ENCODE measurements around the gene CC2D1A.
A peak's percentile ranks its signal among the peaks of the same experiment; 100 is the strongest.

CC2D1A gene

DNA sequence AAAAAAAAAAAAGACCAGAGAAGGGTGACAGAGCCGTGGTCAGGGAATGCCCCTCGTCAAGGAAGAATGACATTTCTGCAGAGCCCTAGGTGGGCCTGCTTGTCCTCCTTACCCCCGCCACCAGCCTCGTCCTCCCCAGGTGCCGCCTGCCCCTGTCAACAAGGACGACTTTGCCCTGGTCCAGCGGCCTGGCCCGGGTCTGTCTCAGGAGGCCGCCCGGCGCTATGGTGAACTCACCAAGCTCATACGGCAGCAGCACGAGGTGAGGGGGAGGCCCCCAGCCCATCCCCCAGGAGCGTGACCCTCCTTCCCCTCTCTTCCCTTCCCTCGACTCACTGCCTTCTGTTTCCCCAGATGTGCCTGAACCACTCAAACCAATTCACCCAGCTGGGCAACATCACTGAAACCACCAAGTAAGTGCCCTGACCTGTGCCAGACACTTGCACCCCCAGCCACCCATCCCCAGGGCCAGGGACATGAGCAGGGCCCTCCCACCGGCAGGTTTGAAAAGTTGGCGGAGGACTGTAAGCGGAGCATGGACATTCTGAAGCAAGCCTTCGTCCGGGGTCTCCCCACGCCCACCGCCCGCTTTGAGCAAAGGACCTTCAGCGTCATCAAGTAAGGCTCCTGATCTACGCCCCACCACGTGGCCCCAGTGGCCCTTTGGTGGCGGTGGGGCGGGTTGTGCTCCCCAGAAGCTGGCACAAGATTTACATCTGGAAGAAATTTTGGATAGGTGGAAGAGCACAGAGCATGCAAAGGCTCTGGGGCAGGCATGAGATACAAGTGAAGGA, 17.4 kb downstream of the CC2D1A start:
- Histone ChIP-seq H3K27me3 (ENCODE audit: insufficient read depth, poor library complexity, severe bottlenecking) (no peaks in the 10 kb centered on the region), H3K4me3 (replicated peaks; ENCODE audit: insufficient read depth, low read length) (no peak overlapping the region), H3K27ac (replicated peaks) (no peak overlapping the region)
- no peak for DNase-seq (ENCODE audit: low read depth in 1 of 2, low spot score in 1 of 2)
- TF ChIP-seq, protein P1, sequence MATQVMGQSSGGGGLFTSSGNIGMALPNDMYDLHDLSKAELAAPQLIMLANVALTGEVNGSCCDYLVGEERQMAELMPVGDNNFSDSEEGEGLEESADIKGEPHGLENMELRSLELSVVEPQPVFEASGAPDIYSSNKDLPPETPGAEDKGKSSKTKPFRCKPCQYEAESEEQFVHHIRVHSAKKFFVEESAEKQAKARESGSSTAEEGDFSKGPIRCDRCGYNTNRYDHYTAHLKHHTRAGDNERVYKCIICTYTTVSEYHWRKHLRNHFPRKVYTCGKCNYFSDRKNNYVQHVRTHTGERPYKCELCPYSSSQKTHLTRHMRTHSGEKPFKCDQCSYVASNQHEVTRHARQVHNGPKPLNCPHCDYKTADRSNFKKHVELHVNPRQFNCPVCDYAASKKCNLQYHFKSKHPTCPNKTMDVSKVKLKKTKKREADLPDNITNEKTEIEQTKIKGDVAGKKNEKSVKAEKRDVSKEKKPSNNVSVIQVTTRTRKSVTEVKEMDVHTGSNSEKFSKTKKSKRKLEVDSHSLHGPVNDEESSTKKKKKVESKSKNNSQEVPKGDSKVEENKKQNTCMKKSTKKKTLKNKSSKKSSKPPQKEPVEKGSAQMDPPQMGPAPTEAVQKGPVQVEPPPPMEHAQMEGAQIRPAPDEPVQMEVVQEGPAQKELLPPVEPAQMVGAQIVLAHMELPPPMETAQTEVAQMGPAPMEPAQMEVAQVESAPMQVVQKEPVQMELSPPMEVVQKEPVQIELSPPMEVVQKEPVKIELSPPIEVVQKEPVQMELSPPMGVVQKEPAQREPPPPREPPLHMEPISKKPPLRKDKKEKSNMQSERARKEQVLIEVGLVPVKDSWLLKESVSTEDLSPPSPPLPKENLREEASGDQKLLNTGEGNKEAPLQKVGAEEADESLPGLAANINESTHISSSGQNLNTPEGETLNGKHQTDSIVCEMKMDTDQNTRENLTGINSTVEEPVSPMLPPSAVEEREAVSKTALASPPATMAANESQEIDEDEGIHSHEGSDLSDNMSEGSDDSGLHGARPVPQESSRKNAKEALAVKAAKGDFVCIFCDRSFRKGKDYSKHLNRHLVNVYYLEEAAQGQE (IDR thresholded peaks at IDR 0.05; ENCODE audit: insufficient replicate concordance, low read depth): no peak
- TF ChIP-seq, protein P2, sequence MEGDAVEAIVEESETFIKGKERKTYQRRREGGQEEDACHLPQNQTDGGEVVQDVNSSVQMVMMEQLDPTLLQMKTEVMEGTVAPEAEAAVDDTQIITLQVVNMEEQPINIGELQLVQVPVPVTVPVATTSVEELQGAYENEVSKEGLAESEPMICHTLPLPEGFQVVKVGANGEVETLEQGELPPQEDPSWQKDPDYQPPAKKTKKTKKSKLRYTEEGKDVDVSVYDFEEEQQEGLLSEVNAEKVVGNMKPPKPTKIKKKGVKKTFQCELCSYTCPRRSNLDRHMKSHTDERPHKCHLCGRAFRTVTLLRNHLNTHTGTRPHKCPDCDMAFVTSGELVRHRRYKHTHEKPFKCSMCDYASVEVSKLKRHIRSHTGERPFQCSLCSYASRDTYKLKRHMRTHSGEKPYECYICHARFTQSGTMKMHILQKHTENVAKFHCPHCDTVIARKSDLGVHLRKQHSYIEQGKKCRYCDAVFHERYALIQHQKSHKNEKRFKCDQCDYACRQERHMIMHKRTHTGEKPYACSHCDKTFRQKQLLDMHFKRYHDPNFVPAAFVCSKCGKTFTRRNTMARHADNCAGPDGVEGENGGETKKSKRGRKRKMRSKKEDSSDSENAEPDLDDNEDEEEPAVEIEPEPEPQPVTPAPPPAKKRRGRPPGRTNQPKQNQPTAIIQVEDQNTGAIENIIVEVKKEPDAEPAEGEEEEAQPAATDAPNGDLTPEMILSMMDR (IDR thresholded peaks at IDR 0.05; ENCODE audit: insufficient read depth, low read length): no peak
- TF ChIP-seq SPI1 (IDR thresholded peaks at IDR 0.05; ENCODE audit: borderline replicate concordance, low read depth) (no peak), POLR2AphosphoS5 (IDR thresholded peaks at IDR 0.05; ENCODE audit: low read depth) (no peak), GABPA (IDR thresholded peaks at IDR 0.05; ENCODE audit: low read depth) (no peak)

DNA sequence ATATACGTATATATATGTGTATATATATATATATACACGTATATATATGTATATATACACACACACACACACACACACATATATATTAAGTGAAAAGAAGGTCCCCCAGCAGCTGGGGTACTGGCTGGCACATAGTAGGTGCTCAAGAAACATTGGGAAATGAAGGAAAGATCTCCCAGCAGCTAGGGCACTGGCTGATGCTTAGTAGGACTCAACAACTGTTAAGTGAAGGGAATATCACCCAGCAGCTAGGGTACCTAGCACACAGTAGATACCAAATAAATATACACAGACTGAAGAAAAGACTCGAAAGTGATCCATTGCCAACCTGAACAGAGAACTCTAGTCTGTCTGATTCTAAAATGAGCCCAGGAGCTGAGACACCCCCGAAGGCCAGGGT, 20.0 kb downstream of the CC2D1A start:
- Histone ChIP-seq H3K27me3 (ENCODE audit: insufficient read depth, poor library complexity, severe bottlenecking) (no peaks in the 10 kb centered on the region), H3K27ac (replicated peaks) (no peak overlapping the region), H3K4me3 (replicated peaks; ENCODE audit: insufficient read depth, low read length) (no peak overlapping the region)
- DNase-seq (ENCODE audit: low read depth in 1 of 2, low spot score in 1 of 2): no peak
- TF ChIP-seq POLR2AphosphoS5 (IDR thresholded peaks at IDR 0.05; ENCODE audit: low read depth) (no peak), SPI1 (IDR thresholded peaks at IDR 0.05; ENCODE audit: borderline replicate concordance, low read depth) (no peak), GABPA (IDR thresholded peaks at IDR 0.05; ENCODE audit: low read depth) (no peak)
- TF ChIP-seq, protein P2 (IDR thresholded peaks at IDR 0.05; ENCODE audit: insufficient read depth, low read length): no peak
- TF ChIP-seq, protein P1 (IDR thresholded peaks at IDR 0.05; ENCODE audit: insufficient replicate concordance, low read depth): no peak

DNA sequence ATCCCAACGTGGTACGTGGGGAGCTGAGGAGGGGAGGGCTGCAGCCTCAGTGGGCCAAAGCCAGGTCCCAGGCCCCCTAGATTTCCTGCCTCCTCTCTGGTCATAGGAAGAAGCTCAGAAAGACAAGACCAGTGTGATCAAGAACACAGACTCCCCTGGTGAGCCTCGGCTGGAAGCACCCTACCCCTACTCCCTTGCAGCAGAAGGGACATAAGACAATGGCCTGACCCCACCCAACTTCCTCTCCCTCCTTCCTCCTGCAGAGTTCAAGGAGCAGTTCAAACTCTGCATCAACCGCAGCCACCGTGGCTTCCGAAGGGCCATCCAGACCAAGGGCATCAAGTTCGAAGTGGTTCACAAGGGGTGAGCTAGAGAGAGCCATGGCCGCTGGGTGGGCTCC, 20.7 kb downstream of the CC2D1A start:
- no peak overlapping the region for H3K27ac ChIP-seq (replicated peaks)
- peak in 1 of 2 experiments; percentile 14 for DNase-seq (ENCODE audit: low read depth in 1 of 2, low spot score in 1 of 2)

More for the DNA sequence above, 20.7 kb downstream of the CC2D1A start:
- Histone ChIP-seq H3K4me3 (replicated peaks; ENCODE audit: insufficient read depth, low read length) (no peak overlapping the region), H3K27me3 (ENCODE audit: insufficient read depth, poor library complexity, severe bottlenecking) (no peaks in the 10 kb centered on the region)
- TF ChIP-seq, protein P1 (IDR thresholded peaks at IDR 0.05; ENCODE audit: insufficient replicate concordance, low read depth): no peak
- TF ChIP-seq POLR2AphosphoS5 (IDR thresholded peaks at IDR 0.05; ENCODE audit: low read depth): no peak
- TF ChIP-seq, protein P2 (IDR thresholded peaks at IDR 0.05; ENCODE audit: insufficient read depth, low read length): no peak
- TF ChIP-seq SPI1 (IDR thresholded peaks at IDR 0.05; ENCODE audit: borderline replicate concordance, low read depth): no peak
- TF ChIP-seq GABPA (IDR thresholded peaks at IDR 0.05; ENCODE audit: low read depth): no peak
